GM19043 (cell line): ENCODE data around the gene TTC28.
"Not testable (repeated sequence)": the region's sequence is repeated elsewhere in the genome, so short reads cannot be mapped to it uniquely, and the experiment has no call there.

Source experiments
- ATAC-seq: cut with Tn5 transposase; IDR thresholded peaks from one replicate; pipeline ENCODE4 v1.9.1; 2021; ENCODE audit warnings: low read depth; ENCODE audit not compliant: unreplicated experiment

The TTC28 gene

GRCh38 chr22:28379075-28379779 lies 300.4 kb downstream of the TTC28 start:
- no peak for ATAC-seq

- ATAC-seq: no peak
These were observed 303.7 kb downstream of the TTC28 start for GRCh38 chr22:28375761-28376534.

GRCh38 chr22:28373831-28374230 lies 305.8 kb downstream of the TTC28 start:
- no peak for ATAC-seq

- no peak for ATAC-seq
These were observed 309.8 kb downstream of the TTC28 start for GRCh38 chr22:28369854-28370253.

GRCh38 chr22:28366856-28367255 lies 312.8 kb downstream of the TTC28 start:
- ATAC-seq: no peak

- ATAC-seq: no peak
These were observed 314.3 kb downstream of the TTC28 start for GRCh38 chr22:28365371-28365770.

GRCh38 chr22:28364105-28364504 lies 315.5 kb downstream of the TTC28 start:
- ATAC-seq: not testable (repeated sequence)

- ATAC-seq: no peak
These were observed 318.7 kb downstream of the TTC28 start for GRCh38 chr22:28360939-28361338.

- ATAC-seq: no peak
These were observed 321.3 kb downstream of the TTC28 start for GRCh38 chr22:28358312-28358711.

GRCh38 chr22:28357193-28357592 lies 322.4 kb downstream of the TTC28 start:
- ATAC-seq: no peak

- ATAC-seq: no peak
These were observed 328.2 kb downstream of the TTC28 start for GRCh38 chr22:28351476-28351875.

GRCh38 chr22:28348613-28349609 lies 330.7 kb downstream of the TTC28 start:
- no peak for ATAC-seq

GRCh38 chr22:28346308-28346707 lies 333.3 kb downstream of the TTC28 start:
- no peak for ATAC-seq

GRCh38 chr22:28344918-28345703 lies 334.5 kb downstream of the TTC28 start:
- no peak for ATAC-seq

GRCh38 chr22:28341001-28341400 lies 338.6 kb downstream of the TTC28 start:
- no peak for ATAC-seq

GRCh38 chr22:28333088-28333487 lies 346.6 kb downstream of the TTC28 start:
- ATAC-seq: no peak

GRCh38 chr22:28332410-28332809 lies 347.2 kb downstream of the TTC28 start:
- ATAC-seq: no peak

- ATAC-seq: no peak
These were observed 347.9 kb downstream of the TTC28 start for GRCh38 chr22:28331695-28332094.

GRCh38 chr22:28329186-28330073 lies 350.2 kb downstream of the TTC28 start:
- ATAC-seq: no peak
